ENCODE results near the gene PLXDC2. TPM values are rescaled to one million over a fixed set of nuclear protein-coding genes. Genes with fewer than 3 reads are reported as not detected.
"Not testable (repeated sequence)": the region's sequence is repeated elsewhere in the genome, so short reads cannot be mapped to it uniquely, and the experiment has no call there.

The PLXDC2 gene
- total RNA-seq (42.1 TPM), polyA plus RNA-seq (ENCODE audit: insufficient read depth, low read depth, low replicate concordance) (11.9 TPM)
- long read RNA-seq, donor 1, full-length matches to known transcripts: 3 of 3 reads
- long read RNA-seq, donor 1, partial matches to known transcripts: 0 of 3 reads
- long read RNA-seq, donor 1, other reads (novel, unspliced or antisense): 0 of 3 reads
- long read RNA-seq, donor 2, full-length matches to known transcripts: 5 of 5 reads
- long read RNA-seq, donor 2, partial matches to known transcripts: 0 of 5 reads
- long read RNA-seq, donor 2, other reads (novel, unspliced or antisense): 0 of 5 reads
- long read RNA-seq, donor 3, full-length matches to known transcripts: 4 of 4 reads
- long read RNA-seq, donor 3, partial matches to known transcripts: 0 of 4 reads
- long read RNA-seq, donor 3, other reads (novel, unspliced or antisense): 0 of 4 reads
- long read RNA-seq, donor 4, full-length matches to known transcripts: 4 of 9 reads
- long read RNA-seq, donor 4, partial matches to known transcripts: 5 of 9 reads
- long read RNA-seq, donor 4, other reads (novel, unspliced or antisense): 0 of 9 reads
- long read RNA-seq, donor 5: 0 reads
- long read RNA-seq, donor 6: 0 reads
- long read RNA-seq, donor 7, full-length matches to known transcripts: 9 of 24 reads
- long read RNA-seq, donor 7, partial matches to known transcripts: 3 of 24 reads
- long read RNA-seq, donor 7, other reads (novel, unspliced or antisense): 12 of 24 reads
- long read RNA-seq, donor 8: 0 reads
- long read RNA-seq, donor 9, full-length matches to known transcripts: 1 of 1 reads
- long read RNA-seq, donor 9, partial matches to known transcripts: 0 of 1 reads
- long read RNA-seq, donor 9, other reads (novel, unspliced or antisense): 0 of 1 reads
- long read RNA-seq, donor 10, full-length matches to known transcripts: 5 of 5 reads
- long read RNA-seq, donor 10, partial matches to known transcripts: 0 of 5 reads
- long read RNA-seq, donor 10, other reads (novel, unspliced or antisense): 0 of 5 reads

DNA sequence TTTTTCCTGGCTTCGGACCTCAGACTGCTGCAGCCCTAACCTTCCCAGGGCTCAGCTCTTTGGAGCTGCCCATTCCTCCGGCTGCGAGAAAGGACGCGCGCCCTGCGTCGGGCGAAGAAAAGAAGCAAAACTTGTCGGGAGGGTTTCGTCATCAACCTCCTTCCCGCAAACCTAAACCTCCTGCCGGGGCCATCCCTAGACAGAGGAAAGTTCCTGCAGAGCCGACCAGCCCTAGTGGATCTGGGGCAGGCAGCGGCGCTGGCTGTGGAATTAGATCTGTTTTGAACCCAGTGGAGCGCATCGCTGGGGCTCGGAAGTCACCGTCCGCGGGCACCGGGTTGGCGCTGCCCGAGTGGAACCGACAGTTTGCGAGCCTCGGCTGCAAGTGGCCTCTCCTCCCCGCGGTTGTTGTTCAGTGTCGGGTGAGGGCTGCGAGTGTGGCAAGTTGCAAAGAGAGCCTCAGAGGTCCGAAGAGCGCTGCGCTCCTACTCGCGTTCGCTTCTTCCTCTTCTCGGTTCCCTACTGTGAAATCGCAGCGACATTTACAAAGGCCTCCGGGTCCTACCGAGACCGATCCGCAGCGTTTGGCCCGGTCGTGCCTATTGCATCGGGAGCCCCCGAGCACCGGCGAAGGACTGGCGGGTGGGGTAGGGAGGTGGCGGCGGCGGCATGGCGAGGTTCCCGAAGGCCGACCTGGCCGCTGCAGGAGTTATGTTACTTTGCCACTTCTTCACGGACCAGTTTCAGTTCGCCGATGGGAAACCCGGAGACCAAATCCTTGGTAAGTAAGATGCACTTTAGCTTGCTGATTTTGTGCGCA, at the start of gene PLXDC2:
Gene PLXDC2 (plus strand): TSS at position 22 of the 820 bp plus-strand sequence.
- Histone ChIP-seq H3K4me1 (ENCODE audit: control insufficient read depth in 2 of 3, insufficient read depth in 2 of 3, low read depth in 1 of 3, low read length in 3 of 3) (peaks cover 0 to 2% (median 0%) of the 10 kb centered on the region in 3 donors), H3K4me3 (ENCODE audit: low read length in 3 of 3) (peak within 1 kb of the TSS; percentile 94 to 98 (median 96)), H3K27me3 (ENCODE audit: control insufficient read depth, insufficient read depth, low read length) (no peaks in the 10 kb centered on the region), H3K36me3 (ENCODE audit: control insufficient read depth in 2 of 3, insufficient read depth in 3 of 3, low read length in 3 of 3) (no peaks in the 10 kb centered on the region), H3K27ac (ENCODE audit: low read depth in 2 of 2, low read length in 2 of 2) (peak within 1 kb of the TSS; percentile 87 to 90), H3K9ac (ENCODE audit: low read length in 3 of 3) (peak within 1 kb of the TSS; percentile 74 to 93 (median 87)), H3K9me3 (ENCODE audit: control insufficient read depth in 2 of 3, insufficient read depth in 1 of 3, low read length in 3 of 3) (no peaks in the 10 kb centered on the region)
- DNase-seq: peak; percentile 83 to 90 (median 88)
- no peak for FAIRE-seq
- intact Hi-C loops (cut with DNase I): no loop called here
- TF ChIP-seq, protein P1, sequence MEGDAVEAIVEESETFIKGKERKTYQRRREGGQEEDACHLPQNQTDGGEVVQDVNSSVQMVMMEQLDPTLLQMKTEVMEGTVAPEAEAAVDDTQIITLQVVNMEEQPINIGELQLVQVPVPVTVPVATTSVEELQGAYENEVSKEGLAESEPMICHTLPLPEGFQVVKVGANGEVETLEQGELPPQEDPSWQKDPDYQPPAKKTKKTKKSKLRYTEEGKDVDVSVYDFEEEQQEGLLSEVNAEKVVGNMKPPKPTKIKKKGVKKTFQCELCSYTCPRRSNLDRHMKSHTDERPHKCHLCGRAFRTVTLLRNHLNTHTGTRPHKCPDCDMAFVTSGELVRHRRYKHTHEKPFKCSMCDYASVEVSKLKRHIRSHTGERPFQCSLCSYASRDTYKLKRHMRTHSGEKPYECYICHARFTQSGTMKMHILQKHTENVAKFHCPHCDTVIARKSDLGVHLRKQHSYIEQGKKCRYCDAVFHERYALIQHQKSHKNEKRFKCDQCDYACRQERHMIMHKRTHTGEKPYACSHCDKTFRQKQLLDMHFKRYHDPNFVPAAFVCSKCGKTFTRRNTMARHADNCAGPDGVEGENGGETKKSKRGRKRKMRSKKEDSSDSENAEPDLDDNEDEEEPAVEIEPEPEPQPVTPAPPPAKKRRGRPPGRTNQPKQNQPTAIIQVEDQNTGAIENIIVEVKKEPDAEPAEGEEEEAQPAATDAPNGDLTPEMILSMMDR (IDR thresholded peaks at IDR 0.05; ENCODE audit: borderline replicate concordance, extremely low read depth, insufficient read depth): no peak

DNA sequence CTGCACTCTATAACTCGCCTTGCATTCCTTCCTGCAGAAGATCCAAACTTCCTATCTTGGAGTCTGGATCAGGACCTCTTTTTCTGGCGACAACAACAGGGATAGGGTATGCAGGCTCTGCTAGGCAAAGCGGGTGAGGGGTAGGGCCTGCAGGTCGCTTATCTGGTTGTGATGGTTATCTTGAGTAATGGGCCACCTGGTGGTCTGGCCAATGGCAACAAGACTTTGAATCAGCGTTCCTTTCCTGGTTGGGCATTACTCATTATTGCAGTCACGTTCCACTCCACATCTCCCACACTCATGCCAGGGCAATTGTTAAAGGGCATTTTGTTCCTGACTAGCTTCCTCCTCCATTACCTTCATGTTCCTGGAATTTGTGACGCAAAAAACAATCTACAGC, 48.4 kb upstream of the PLXDC2 start:
- FAIRE-seq (no peak), DNase-seq (peak in 2 of 5 donors; percentile 6 to 12)
- no peak overlapping the region for H3K4me3 ChIP-seq (ENCODE audit: low read length in 3 of 3)
- no peaks in the 10 kb centered on the region for H3K9me3 ChIP-seq (ENCODE audit: control insufficient read depth in 2 of 3, insufficient read depth in 1 of 3, low read length in 3 of 3)
- H3K27ac ChIP-seq (ENCODE audit: low read depth in 2 of 2, low read length in 2 of 2): no peak overlapping the region
- intact Hi-C loops (cut with DNase I): no loop called here
- H3K27me3 ChIP-seq (ENCODE audit: control insufficient read depth, insufficient read depth, low read length): no peaks in the 10 kb centered on the region
- no peak overlapping the region for H3K9ac ChIP-seq (ENCODE audit: low read length in 3 of 3)
- peaks cover 0 to 2% (median 0%) of the 10 kb centered on the region in 3 donors for H3K4me1 ChIP-seq (ENCODE audit: control insufficient read depth in 2 of 3, insufficient read depth in 2 of 3, low read depth in 1 of 3, low read length in 3 of 3)
- TF ChIP-seq, protein P1 (IDR thresholded peaks at IDR 0.05; ENCODE audit: borderline replicate concordance, extremely low read depth, insufficient read depth): no peak
- H3K36me3 ChIP-seq (ENCODE audit: control insufficient read depth in 2 of 3, insufficient read depth in 3 of 3, low read length in 3 of 3): no peaks in the 10 kb centered on the region

DNA sequence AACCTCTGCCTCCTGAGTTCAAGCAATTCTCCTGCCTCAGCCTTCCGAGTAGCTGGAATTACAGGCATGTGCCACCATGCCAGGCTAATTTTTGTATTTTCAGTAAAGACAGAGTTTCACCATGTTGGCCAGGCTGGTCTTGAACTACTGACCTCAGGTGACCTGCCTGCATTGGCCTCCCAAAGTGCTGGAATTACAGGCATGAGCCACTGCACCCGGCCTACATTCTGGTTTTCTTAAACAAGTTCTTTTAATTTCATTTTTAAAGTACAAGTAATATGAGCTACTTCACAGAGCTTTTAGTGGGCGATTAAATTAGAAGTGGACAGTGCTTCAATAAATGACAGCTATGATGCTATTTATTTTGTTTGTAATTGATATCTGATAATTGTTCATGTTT, 46.4 kb upstream of the PLXDC2 start:
- not testable (repeated sequence) for DNase-seq

More for the DNA sequence above, 46.4 kb upstream of the PLXDC2 start:
- H3K9ac ChIP-seq (ENCODE audit: low read length in 3 of 3); intact Hi-C loops (cut with DNase I); FAIRE-seq; H3K27ac ChIP-seq (ENCODE audit: low read depth in 2 of 2, low read length in 2 of 2); H3K4me3 ChIP-seq (ENCODE audit: low read length in 3 of 3); H3K27me3 ChIP-seq (ENCODE audit: control insufficient read depth, insufficient read depth, low read length); H3K9me3 ChIP-seq (ENCODE audit: control insufficient read depth in 2 of 3, insufficient read depth in 1 of 3, low read length in 3 of 3); H3K4me1 ChIP-seq (ENCODE audit: control insufficient read depth in 2 of 3, insufficient read depth in 2 of 3, low read depth in 1 of 3, low read length in 3 of 3); H3K36me3 ChIP-seq (ENCODE audit: control insufficient read depth in 2 of 3, insufficient read depth in 3 of 3, low read length in 3 of 3): not testable (repeated sequence)

All from kidney (tissue), 22 donors.